WTC11 (cell line): ENCODE measurements around the gene PTPN3. TPM values are rescaled to one million over a fixed set of nuclear protein-coding genes. Genes with fewer than 3 reads are reported as not detected.

Source experiments
- ATAC-seq: fragments of 200-7000 bp; cut with Tn5 transposase; 2 replicates; pipeline ENCODE4 v1.10.0; 2021; ENCODE audit warnings: mild to moderate bottlenecking, moderate library complexity
- CTCF ChIA-PET: fragments of 300-600 bp; sonication (Branson Sonifier 250); formaldehyde crosslinking; loops from one replicate; lab custom pipeline; 2021; ENCODE audit warnings: antibody characterized with exemption; lab: Charles Lee
- POLR2A ChIA-PET: fragments of 350-600 bp; sonication (Branson Sonifier 250); formaldehyde crosslinking; loops from one replicate; lab custom pipeline; 2021; ENCODE audit warnings: antibody characterized with exemption; lab: Charles Lee
- DNase-seq: peaks from one replicate; pipeline ENCODE4 v3.0.0; 2021; ENCODE audit warnings: low spot score
- H3K27ac Mint-ChIP-seq: 2 replicates; pipeline ENCODE4 v1.8.0; 2021; ENCODE audit warnings: mixed read lengths
- H3K27me3 Mint-ChIP-seq: 2 replicates; pipeline ENCODE4 v1.8.0; 2021; ENCODE audit warnings: low read depth, mild to moderate bottlenecking, moderate library complexity, mixed read lengths
- H3K36me3 Mint-ChIP-seq: 2 replicates; pipeline ENCODE4 v1.8.0; 2021; ENCODE audit warnings: mixed read lengths
- H3K4me1 Mint-ChIP-seq: 2 replicates; pipeline ENCODE4 v1.8.0; 2022; ENCODE audit warnings: mixed read lengths
- H3K4me3 Mint-ChIP-seq: 2 replicates; pipeline ENCODE4 v1.8.0; 2021; ENCODE audit warnings: mild to moderate bottlenecking, moderate library complexity, mixed read lengths
- H3K9me3 Mint-ChIP-seq: 2 replicates; pipeline ENCODE4 v1.8.0; 2021; ENCODE audit warnings: mixed read lengths
- ETV6 ChIP-seq: sonication (generic); formaldehyde crosslinking; IDR thresholded peaks from 2 replicates; pipeline ENCODE4 v1.8.1; 2022; ENCODE audit warnings: mild to moderate bottlenecking, missing genetic modification reagents
- FOXK1 ChIP-seq: sonication (generic); formaldehyde crosslinking; IDR thresholded peaks from 2 replicates; pipeline ENCODE4 v1.8.0; 2022; ENCODE audit warnings: mild to moderate bottlenecking, moderate library complexity, missing genetic modification reagents
- GTF2I ChIP-seq: fragments of 250-450 bp; sonication (Bioruptor Pico); conservative IDR thresholded peaks from 2 replicates; pipeline ENCODE4 v1.4.0; 2021; ENCODE audit warnings: mild to moderate bottlenecking
- HMGA2 ChIP-seq: fragments of 250-450 bp; sonication (Bioruptor Pico); IDR thresholded peaks from 2 replicates; pipeline ENCODE4 v1.4.0; 2021; ENCODE audit warnings: mild to moderate bottlenecking, moderate library complexity
- NFE2L1 ChIP-seq: sonication (generic); formaldehyde crosslinking; IDR thresholded peaks from 2 replicates; pipeline ENCODE4 v1.8.1; 2023; ENCODE audit warnings: missing genetic modification reagents
- SMAD3 ChIP-seq: sonication (generic); formaldehyde crosslinking; IDR thresholded peaks from 2 replicates; pipeline ENCODE4 v1.8.0; 2022; ENCODE audit warnings: missing genetic modification reagents, mild to moderate bottlenecking, borderline replicate concordance
- TEAD1 ChIP-seq: sonication (generic); formaldehyde crosslinking; IDR thresholded peaks from 2 replicates; pipeline ENCODE4 v1.8.0; 2022; ENCODE audit warnings: mild to moderate bottlenecking, missing genetic modification reagents
- ZNF263 ChIP-seq: sonication (generic); formaldehyde crosslinking; IDR thresholded peaks from 2 replicates; pipeline ENCODE4 v1.8.1; 2022; ENCODE audit warnings: low read depth, mild to moderate bottlenecking, moderate library complexity, missing genetic modification reagents
- ZNF317 ChIP-seq: sonication (generic); formaldehyde crosslinking; IDR thresholded peaks from 2 replicates; pipeline ENCODE4 v1.8.1; 2023; ENCODE audit warnings: low read depth, mild to moderate bottlenecking, moderate library complexity, missing genetic modification reagents, borderline replicate concordance
- ZNF396 ChIP-seq: fragments of 250-450 bp; sonication (Bioruptor Pico); IDR thresholded peaks from 2 replicates; pipeline ENCODE4 v1.8.0; 2021; ENCODE audit warnings: mild to moderate bottlenecking, moderate library complexity, borderline replicate concordance
- ZNF416 ChIP-seq: fragments of 250-450 bp; sonication (Bioruptor Pico); IDR thresholded peaks from 2 replicates; pipeline ENCODE4 v1.9.0; 2021; ENCODE audit warnings: mild to moderate bottlenecking, inconsistent platforms
- ZNF671 ChIP-seq: fragments of 250-450 bp; sonication (Bioruptor Pico); IDR thresholded peaks from 2 replicates; pipeline ENCODE4 v1.8.0; 2021; ENCODE audit warnings: mild to moderate bottlenecking
- total RNA-seq: library from RNA; stranded (reverse); gene quantifications from 3 replicates; pipeline ENCODE4 v1.2.3, GENCODE V29; 2021
- TF ChIP-seq, protein P1 (sequence below): sonication (generic); formaldehyde crosslinking; IDR thresholded peaks from 2 replicates; pipeline ENCODE4 v1.8.0; 2022; ENCODE audit warnings: missing genetic modification reagents
- TF ChIP-seq, protein P2 (sequence below): sonication (generic); formaldehyde crosslinking; IDR thresholded peaks from 2 replicates; pipeline ENCODE4 v1.8.0; 2022; ENCODE audit warnings: mild to moderate bottlenecking, missing genetic modification reagents
- TF ChIP-seq, protein P3 (sequence below): sonication (generic); formaldehyde crosslinking; IDR thresholded peaks from 2 replicates; pipeline ENCODE4 v1.8.0; 2022; ENCODE audit warnings: mild to moderate bottlenecking, missing genetic modification reagents
- TF ChIP-seq, protein P4 (sequence below): sonication (generic); formaldehyde crosslinking; IDR thresholded peaks from 2 replicates; pipeline ENCODE4 v1.8.1; 2022; ENCODE audit warnings: mild to moderate bottlenecking, missing genetic modification reagents, moderate library complexity, borderline replicate concordance
- TF ChIP-seq, protein P5 (sequence below): fragments of 250-450 bp; sonication (Bioruptor Pico); IDR thresholded peaks from 2 replicates; pipeline ENCODE4 v1.9.0; 2021; ENCODE audit warnings: mild to moderate bottlenecking
- TF ChIP-seq, protein P6 (sequence below): sonication (generic); formaldehyde crosslinking; IDR thresholded peaks from 2 replicates; pipeline ENCODE4 v1.8.0; 2023; ENCODE audit warnings: missing genetic modification reagents
- TF ChIP-seq, protein P7 (sequence below): fragments of 250-450 bp; sonication (Bioruptor Pico); IDR thresholded peaks from 2 replicates; pipeline ENCODE4 v1.9.0; 2021; ENCODE audit warnings: moderate library complexity, mild to moderate bottlenecking, inconsistent platforms, borderline replicate concordance
- TF ChIP-seq, protein P8 (sequence below): sonication (generic); formaldehyde crosslinking; IDR thresholded peaks from 2 replicates; pipeline ENCODE4 v1.8.0; 2022; ENCODE audit warnings: mild to moderate bottlenecking, missing genetic modification reagents
- TF ChIP-seq, protein P9 (sequence below): sonication (generic); formaldehyde crosslinking; IDR thresholded peaks from 2 replicates; pipeline ENCODE4 v1.8.1; 2023; ENCODE audit warnings: mild to moderate bottlenecking, missing genetic modification reagents

Gene PTPN3
- total RNA-seq, 1 experiment from 2014 or later, result 1.7 TPM

DNA sequence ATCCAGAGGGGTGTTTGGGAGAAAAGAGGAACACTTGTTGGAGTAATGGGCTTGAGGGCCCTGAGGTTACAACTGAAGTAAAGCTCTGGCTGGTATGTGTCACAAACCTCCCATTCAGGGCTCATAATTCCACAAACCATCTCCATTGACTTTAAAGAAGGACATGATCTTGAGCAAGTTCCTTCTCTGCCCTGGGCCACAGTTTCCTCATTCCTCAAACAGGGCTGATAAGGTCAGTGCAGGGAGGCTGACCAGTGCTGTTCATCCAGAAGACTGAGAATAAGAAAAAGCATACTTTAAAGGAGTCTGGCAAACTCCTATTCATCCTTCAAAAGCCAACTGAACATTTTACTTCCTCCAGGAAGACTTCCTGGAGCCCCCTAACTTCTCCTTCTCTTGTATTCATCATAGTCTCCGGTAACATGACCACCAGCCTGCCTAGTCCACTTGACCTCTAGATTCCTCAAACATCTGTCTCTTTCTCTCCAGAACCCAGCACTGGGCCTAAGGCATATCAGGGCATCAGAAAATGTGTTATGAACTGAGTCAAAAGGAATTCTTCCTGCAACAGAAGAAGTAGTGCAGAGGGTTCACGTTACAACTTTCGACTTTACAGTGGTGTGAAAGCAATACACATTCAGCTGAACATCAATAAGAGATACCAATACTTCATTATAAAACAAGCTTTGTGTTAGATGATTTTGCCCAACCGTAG is 20.7 kb upstream of the PTPN3 start (continued):
- TF ChIP-seq, protein P1, sequence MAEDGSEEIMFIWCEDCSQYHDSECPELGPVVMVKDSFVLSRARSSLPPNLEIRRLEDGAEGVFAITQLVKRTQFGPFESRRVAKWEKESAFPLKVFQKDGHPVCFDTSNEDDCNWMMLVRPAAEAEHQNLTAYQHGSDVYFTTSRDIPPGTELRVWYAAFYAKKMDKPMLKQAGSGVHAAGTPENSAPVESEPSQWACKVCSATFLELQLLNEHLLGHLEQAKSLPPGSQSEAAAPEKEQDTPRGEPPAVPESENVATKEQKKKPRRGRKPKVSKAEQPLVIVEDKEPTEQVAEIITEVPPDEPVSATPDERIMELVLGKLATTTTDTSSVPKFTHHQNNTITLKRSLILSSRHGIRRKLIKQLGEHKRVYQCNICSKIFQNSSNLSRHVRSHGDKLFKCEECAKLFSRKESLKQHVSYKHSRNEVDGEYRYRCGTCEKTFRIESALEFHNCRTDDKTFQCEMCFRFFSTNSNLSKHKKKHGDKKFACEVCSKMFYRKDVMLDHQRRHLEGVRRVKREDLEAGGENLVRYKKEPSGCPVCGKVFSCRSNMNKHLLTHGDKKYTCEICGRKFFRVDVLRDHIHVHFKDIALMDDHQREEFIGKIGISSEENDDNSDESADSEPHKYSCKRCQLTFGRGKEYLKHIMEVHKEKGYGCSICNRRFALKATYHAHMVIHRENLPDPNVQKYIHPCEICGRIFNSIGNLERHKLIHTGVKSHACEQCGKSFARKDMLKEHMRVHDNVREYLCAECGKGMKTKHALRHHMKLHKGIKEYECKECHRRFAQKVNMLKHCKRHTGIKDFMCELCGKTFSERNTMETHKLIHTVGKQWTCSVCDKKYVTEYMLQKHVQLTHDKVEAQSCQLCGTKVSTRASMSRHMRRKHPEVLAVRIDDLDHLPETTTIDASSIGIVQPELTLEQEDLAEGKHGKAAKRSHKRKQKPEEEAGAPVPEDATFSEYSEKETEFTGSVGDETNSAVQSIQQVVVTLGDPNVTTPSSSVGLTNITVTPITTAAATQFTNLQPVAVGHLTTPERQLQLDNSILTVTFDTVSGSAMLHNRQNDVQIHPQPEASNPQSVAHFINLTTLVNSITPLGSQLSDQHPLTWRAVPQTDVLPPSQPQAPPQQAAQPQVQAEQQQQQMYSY, result no peak
- TF ChIP-seq, protein P2, sequence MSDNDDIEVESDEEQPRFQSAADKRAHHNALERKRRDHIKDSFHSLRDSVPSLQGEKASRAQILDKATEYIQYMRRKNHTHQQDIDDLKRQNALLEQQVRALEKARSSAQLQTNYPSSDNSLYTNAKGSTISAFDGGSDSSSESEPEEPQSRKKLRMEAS (CRISPR knock-in tag), result no peak

DNA sequence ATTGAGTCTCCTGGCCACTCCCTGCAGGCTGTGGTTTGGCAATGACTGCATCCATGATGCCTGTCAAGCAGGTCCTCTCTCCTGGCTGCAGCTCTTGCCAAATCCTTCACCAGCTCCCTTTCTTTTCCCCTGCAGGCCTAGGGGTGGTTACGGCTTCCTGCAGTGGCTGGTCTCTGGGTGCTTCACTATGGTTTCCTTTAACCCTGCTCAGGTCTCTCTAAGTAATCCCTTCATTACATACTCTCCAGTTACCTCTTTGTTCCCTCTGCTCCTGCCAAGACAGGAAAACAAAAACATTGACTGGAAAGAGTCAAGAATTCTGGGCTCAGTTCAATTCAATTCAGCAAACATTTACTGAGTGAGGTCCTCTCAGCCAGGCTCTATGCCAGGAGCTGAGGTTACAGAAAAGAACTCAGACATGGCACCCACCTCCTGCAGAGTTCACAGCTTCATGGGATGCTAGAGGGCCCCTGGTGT is 19.8 kb upstream of the PTPN3 start:
- no peaks in the 10 kb centered on the region for H3K4me1 Mint-ChIP-seq
- no peaks in the 10 kb centered on the region for H3K36me3 Mint-ChIP-seq
- no peak overlapping the region for H3K4me3 Mint-ChIP-seq
- no peak for ATAC-seq
- no peaks in the 10 kb centered on the region for H3K9me3 Mint-ChIP-seq
- no peak overlapping the region for H3K27ac Mint-ChIP-seq
- TF ChIP-seq, protein P3, sequence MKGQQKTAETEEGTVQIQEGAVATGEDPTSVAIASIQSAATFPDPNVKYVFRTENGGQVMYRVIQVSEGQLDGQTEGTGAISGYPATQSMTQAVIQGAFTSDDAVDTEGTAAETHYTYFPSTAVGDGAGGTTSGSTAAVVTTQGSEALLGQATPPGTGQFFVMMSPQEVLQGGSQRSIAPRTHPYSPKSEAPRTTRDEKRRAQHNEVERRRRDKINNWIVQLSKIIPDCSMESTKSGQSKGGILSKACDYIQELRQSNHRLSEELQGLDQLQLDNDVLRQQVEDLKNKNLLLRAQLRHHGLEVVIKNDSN (CRISPR knock-in tag), result no peak
- no peak for TF ChIP-seq HMGA2 (CRISPR knock-in tag)
- TF ChIP-seq ZNF671, result no peak
- no peak for TF ChIP-seq ZNF263
- no peak for TF ChIP-seq ETV6 (CRISPR knock-in tag)
- TF ChIP-seq ZNF416 (CRISPR knock-in tag), result no peak
- TF ChIP-seq, protein P4, sequence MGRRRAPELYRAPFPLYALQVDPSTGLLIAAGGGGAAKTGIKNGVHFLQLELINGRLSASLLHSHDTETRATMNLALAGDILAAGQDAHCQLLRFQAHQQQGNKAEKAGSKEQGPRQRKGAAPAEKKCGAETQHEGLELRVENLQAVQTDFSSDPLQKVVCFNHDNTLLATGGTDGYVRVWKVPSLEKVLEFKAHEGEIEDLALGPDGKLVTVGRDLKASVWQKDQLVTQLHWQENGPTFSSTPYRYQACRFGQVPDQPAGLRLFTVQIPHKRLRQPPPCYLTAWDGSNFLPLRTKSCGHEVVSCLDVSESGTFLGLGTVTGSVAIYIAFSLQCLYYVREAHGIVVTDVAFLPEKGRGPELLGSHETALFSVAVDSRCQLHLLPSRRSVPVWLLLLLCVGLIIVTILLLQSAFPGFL (CRISPR knock-in tag), result no peak
- TF ChIP-seq, protein P5, sequence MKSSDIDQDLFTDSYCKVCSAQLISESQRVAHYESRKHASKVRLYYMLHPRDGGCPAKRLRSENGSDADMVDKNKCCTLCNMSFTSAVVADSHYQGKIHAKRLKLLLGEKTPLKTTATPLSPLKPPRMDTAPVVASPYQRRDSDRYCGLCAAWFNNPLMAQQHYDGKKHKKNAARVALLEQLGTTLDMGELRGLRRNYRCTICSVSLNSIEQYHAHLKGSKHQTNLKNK (CRISPR knock-in tag), result no peak
- TF ChIP-seq, protein P6, sequence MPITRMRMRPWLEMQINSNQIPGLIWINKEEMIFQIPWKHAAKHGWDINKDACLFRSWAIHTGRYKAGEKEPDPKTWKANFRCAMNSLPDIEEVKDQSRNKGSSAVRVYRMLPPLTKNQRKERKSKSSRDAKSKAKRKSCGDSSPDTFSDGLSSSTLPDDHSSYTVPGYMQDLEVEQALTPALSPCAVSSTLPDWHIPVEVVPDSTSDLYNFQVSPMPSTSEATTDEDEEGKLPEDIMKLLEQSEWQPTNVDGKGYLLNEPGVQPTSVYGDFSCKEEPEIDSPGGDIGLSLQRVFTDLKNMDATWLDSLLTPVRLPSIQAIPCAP (CRISPR knock-in tag), result no peak
- no peak for TF ChIP-seq SMAD3
- TF ChIP-seq NFE2L1 (CRISPR knock-in tag), result no peak
- no peak for TF ChIP-seq TEAD1 (CRISPR knock-in tag)
- TF ChIP-seq, protein P7, sequence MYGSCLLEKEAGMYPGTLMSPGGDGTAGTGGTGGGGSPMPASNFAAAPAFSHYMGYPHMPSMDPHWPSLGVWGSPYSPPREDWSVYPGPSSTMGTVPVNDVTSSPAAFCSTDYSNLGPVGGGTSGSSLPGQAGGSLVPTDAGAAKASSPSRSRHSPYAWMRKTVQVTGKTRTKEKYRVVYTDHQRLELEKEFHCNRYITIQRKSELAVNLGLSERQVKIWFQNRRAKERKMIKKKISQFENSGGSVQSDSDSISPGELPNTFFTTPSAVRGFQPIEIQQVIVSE, result no peak
- no peak for TF ChIP-seq ZNF396 (CRISPR knock-in tag)
- TF ChIP-seq FOXK1 (CRISPR knock-in tag), result no peak
- TF ChIP-seq, protein P8, sequence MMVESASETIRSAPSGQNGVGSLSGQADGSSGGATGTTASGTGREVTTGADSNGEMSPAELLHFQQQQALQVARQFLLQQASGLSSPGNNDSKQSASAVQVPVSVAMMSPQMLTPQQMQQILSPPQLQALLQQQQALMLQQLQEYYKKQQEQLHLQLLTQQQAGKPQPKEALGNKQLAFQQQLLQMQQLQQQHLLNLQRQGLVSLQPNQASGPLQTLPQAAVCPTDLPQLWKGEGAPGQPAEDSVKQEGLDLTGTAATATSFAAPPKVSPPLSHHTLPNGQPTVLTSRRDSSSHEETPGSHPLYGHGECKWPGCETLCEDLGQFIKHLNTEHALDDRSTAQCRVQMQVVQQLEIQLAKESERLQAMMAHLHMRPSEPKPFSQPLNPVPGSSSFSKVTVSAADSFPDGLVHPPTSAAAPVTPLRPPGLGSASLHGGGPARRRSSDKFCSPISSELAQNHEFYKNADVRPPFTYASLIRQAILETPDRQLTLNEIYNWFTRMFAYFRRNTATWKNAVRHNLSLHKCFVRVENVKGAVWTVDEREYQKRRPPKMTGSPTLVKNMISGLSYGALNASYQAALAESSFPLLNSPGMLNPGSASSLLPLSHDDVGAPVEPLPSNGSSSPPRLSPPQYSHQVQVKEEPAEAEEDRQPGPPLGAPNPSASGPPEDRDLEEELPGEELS, result no peak
- TF ChIP-seq, protein P9, sequence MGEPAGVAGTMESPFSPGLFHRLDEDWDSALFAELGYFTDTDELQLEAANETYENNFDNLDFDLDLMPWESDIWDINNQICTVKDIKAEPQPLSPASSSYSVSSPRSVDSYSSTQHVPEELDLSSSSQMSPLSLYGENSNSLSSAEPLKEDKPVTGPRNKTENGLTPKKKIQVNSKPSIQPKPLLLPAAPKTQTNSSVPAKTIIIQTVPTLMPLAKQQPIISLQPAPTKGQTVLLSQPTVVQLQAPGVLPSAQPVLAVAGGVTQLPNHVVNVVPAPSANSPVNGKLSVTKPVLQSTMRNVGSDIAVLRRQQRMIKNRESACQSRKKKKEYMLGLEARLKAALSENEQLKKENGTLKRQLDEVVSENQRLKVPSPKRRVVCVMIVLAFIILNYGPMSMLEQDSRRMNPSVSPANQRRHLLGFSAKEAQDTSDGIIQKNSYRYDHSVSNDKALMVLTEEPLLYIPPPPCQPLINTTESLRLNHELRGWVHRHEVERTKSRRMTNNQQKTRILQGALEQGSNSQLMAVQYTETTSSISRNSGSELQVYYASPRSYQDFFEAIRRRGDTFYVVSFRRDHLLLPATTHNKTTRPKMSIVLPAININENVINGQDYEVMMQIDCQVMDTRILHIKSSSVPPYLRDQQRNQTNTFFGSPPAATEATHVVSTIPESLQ (CRISPR knock-in tag), result no peak
- TF ChIP-seq GTF2I (CRISPR knock-in tag), result no peak
- TF ChIP-seq ZNF317 (CRISPR knock-in tag), result no peak
- TF ChIP-seq, all 79 proteins: peak for 0
- H3K27me3 Mint-ChIP-seq, result no peaks in the 10 kb centered on the region; the same call in 1 of the 2 replicates
- ChIA-PET CTCF (no interaction called here), POLR2A (no interaction called here)
- DNase-seq, result no peak
